ENCODE data around the gene C1orf87.

C1orf87 gene

DNA sequence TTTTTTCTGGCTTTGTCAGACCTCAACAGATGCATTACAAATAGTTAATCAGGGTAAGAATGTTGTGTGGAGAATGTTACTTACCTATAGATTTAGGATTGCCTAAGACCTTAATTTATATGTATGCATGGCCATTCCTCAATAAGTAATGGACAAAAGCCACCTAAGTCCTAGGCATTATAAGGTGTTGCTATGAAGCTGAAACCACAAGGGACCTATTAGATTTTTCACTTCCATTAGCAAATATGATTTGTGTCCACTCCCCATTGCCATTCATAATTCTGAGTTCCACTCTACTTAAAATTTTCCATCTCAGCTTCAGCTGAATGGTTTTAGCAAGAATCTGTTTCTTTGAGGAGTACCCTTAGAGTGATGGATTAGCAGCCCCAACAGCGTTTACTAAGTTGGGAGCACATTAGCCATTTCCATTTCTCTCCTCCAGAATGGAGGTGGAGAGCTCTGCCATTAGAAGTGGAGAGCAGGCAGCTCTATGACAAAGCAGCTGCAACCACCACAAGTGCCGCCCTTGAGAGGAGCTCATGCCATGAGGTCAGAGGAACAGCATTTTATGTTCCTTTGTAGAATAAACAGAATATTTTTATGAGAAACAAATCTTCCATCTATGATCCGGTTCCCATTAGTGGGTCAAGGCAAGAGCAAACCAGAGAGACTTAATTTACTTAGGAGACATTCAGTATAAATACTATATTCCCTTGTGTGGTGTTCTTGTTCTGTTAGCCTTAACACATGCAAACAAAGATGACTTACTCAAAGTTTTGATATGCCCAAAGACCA lies 28.9 kb upstream of the C1orf87 start:
- Histone ChIP-seq H4K20me1 (ENCODE audit: insufficient read depth, low read length, poor library complexity, severe bottlenecking) (no peaks in the 10 kb centered on the region), H3K79me2 (ENCODE audit: insufficient read depth, low read length) (no peaks in the 10 kb centered on the region), H3K36me3 (ENCODE audit: insufficient read depth, low read length) (no peaks in the 10 kb centered on the region), H3F3A (ENCODE audit: low read depth) (no peaks in the 10 kb centered on the region), H3K9ac (ENCODE audit: low read depth, low read length, poor library complexity, severe bottlenecking) (no peak overlapping the region), H2AFZ (ENCODE audit: low read length) (peak overlapping the region; percentile 5; the same call in 1 of the 2 replicates), H3K4me2 (ENCODE audit: low read depth, low read length, poor library complexity, severe bottlenecking) (peak overlapping the region; percentile 20), H3K9me3 (ENCODE audit: insufficient read depth, low read depth, low read length) (no peaks in the 10 kb centered on the region), H3K4me1 (ENCODE audit: insufficient read depth, low read length, poor library complexity, severe bottlenecking) (peaks cover 45% of the 10 kb centered on the region), H3K27me3 (ENCODE audit: insufficient read depth, low read length, poor library complexity, severe bottlenecking) (no peaks in the 10 kb centered on the region), H3K4me3 (ENCODE audit: low read length, poor library complexity, severe bottlenecking) (no peak overlapping the region), H3K9me2 (replicated peaks; ENCODE audit: low read depth, low read length) (no peaks in the 10 kb centered on the region)
- TF ChIP-seq, protein P1, sequence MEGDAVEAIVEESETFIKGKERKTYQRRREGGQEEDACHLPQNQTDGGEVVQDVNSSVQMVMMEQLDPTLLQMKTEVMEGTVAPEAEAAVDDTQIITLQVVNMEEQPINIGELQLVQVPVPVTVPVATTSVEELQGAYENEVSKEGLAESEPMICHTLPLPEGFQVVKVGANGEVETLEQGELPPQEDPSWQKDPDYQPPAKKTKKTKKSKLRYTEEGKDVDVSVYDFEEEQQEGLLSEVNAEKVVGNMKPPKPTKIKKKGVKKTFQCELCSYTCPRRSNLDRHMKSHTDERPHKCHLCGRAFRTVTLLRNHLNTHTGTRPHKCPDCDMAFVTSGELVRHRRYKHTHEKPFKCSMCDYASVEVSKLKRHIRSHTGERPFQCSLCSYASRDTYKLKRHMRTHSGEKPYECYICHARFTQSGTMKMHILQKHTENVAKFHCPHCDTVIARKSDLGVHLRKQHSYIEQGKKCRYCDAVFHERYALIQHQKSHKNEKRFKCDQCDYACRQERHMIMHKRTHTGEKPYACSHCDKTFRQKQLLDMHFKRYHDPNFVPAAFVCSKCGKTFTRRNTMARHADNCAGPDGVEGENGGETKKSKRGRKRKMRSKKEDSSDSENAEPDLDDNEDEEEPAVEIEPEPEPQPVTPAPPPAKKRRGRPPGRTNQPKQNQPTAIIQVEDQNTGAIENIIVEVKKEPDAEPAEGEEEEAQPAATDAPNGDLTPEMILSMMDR (conservative IDR thresholded peaks at IDR 0.05; ENCODE audit: low read length): no peak
- no peak for TF ChIP-seq EZH2phosphoT487 (IDR thresholded peaks at IDR 0.05; ENCODE audit: borderline replicate concordance)

DNA sequence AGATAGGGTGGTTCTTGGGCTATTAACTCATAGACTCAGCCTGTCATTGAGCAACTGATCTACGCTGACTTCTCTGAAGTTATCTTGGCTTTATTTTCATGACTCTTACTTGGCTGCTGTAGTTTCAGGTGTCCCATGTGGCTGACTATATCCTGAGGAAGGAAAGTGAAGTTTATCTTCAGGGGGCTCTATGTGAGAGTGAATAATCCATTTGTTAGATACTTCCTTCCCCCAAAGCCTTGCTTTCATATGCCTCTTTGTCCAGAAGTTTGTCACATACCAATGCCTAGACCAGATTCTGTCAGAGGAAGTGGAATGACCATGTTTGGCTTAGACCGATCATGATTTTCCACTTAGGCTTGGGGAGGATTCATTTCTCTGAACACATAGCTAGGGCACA lies 27.9 kb upstream of the C1orf87 start:
- no peaks in the 10 kb centered on the region for H3K79me2 ChIP-seq (ENCODE audit: insufficient read depth, low read length)
- no peaks in the 10 kb centered on the region for H3K27me3 ChIP-seq (ENCODE audit: insufficient read depth, low read length, poor library complexity, severe bottlenecking)
- TF ChIP-seq EZH2phosphoT487 (IDR thresholded peaks at IDR 0.05; ENCODE audit: borderline replicate concordance): no peak
- TF ChIP-seq, protein P1 (conservative IDR thresholded peaks at IDR 0.05; ENCODE audit: low read length): no peak
- H2AFZ ChIP-seq (ENCODE audit: low read length): peak overlapping the region; percentile 9; the same call in 1 of the 2 replicates
- H3K4me3 ChIP-seq (ENCODE audit: low read length, poor library complexity, severe bottlenecking): no peak overlapping the region
- no peaks in the 10 kb centered on the region for H3F3A ChIP-seq (ENCODE audit: low read depth)
- peaks cover 48% of the 10 kb centered on the region for H3K4me1 ChIP-seq (ENCODE audit: insufficient read depth, low read length, poor library complexity, severe bottlenecking)
- H4K20me1 ChIP-seq (ENCODE audit: insufficient read depth, low read length, poor library complexity, severe bottlenecking): no peaks in the 10 kb centered on the region
- no peak overlapping the region for H3K4me2 ChIP-seq (ENCODE audit: low read depth, low read length, poor library complexity, severe bottlenecking)
- H3K36me3 ChIP-seq (ENCODE audit: insufficient read depth, low read length): no peaks in the 10 kb centered on the region
- no peaks in the 10 kb centered on the region for H3K9me2 ChIP-seq (replicated peaks; ENCODE audit: low read depth, low read length)
- no peaks in the 10 kb centered on the region for H3K9me3 ChIP-seq (ENCODE audit: insufficient read depth, low read depth, low read length)
- no peak overlapping the region for H3K9ac ChIP-seq (ENCODE audit: low read depth, low read length, poor library complexity, severe bottlenecking)

DNA sequence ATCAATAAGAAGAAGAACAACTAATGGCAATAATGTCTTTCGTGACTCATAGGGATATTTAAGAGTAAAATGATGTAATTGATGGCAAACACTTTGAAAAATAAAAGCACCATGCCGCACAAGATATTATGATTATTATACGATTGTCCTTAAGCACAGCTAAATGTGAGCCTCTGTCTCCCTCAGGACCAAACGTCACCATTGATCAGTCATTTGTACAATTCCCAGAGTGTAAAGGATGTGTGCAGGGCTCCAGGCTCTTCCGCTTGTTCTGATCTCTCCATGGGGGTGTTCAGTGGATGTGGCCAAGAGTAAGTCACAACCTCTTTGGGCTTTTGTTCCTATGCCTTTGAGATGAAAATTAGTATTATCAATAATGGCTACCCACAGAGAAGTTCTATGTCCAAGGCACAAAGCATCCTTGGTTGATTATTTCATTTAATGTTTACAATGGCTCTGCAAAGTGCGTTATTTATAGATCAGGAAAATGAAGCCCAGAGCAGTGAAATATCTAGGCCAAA lies 17.7 kb upstream of the C1orf87 start:
- Histone ChIP-seq H3F3A (ENCODE audit: low read depth) (peaks cover 9% of the 10 kb centered on the region; the same call in 1 of the 2 replicates), H3K27me3 (ENCODE audit: insufficient read depth, low read length, poor library complexity, severe bottlenecking) (no peaks in the 10 kb centered on the region), H3K9me3 (ENCODE audit: insufficient read depth, low read depth, low read length) (no peaks in the 10 kb centered on the region), H3K4me3 (ENCODE audit: low read length, poor library complexity, severe bottlenecking) (no peak overlapping the region), H3K36me3 (ENCODE audit: insufficient read depth, low read length) (no peaks in the 10 kb centered on the region), H4K20me1 (ENCODE audit: insufficient read depth, low read length, poor library complexity, severe bottlenecking) (no peaks in the 10 kb centered on the region), H3K4me1 (ENCODE audit: insufficient read depth, low read length, poor library complexity, severe bottlenecking) (peaks cover 22% of the 10 kb centered on the region), H3K4me2 (ENCODE audit: low read depth, low read length, poor library complexity, severe bottlenecking) (no peak overlapping the region), H3K9me2 (replicated peaks; ENCODE audit: low read depth, low read length) (no peaks in the 10 kb centered on the region), H3K9ac (ENCODE audit: low read depth, low read length, poor library complexity, severe bottlenecking) (no peak overlapping the region), H2AFZ (ENCODE audit: low read length) (no peak overlapping the region), H3K79me2 (ENCODE audit: insufficient read depth, low read length) (no peaks in the 10 kb centered on the region)
- no peak for TF ChIP-seq EZH2phosphoT487 (IDR thresholded peaks at IDR 0.05; ENCODE audit: borderline replicate concordance)
- TF ChIP-seq, protein P1 (conservative IDR thresholded peaks at IDR 0.05; ENCODE audit: low read length): no peak
